Fibroblast of lung (primary cell): ENCODE measurements around the gene MUC13.

Experiments used
- CTCF ChIP-seq, 2 donors: IDR thresholded peaks in 1 of 2; conservative IDR thresholded peaks in 1 of 2; 1 replicate in 1 of 2; 2 replicates in 1 of 2; pipeline ENCODE4 v1.5.1; 2011 to 2012; ENCODE audit warnings: low read length in 2 of 2, control low read depth in 1 of 2, inconsistent platforms in 1 of 2, low read depth in 1 of 2, mild to moderate bottlenecking in 1 of 2
- EZH2 ChIP-seq: IDR thresholded peaks from 2 replicates; pipeline ENCODE4 v1.5.1; 2012; ENCODE audit warnings: low read length, control low read depth, mild to moderate bottlenecking; ENCODE audit errors: missing control alignments

GRCh38 chr3:124907957-124908356, 26.6 kb downstream of the MUC13 start:
- no peak for TF ChIP-seq CTCF (conservative IDR thresholded peaks at IDR 0.05 in 1 of 2, IDR thresholded peaks at IDR 0.05 in 1 of 2; ENCODE audit: low read depth in 1 of 2, low read length in 2 of 2)
- no peak for TF ChIP-seq EZH2
